DOHH2 (cell line): Measurements from ENCODE around the gene PRR23E.

Source experiments
- H3F3A ChIP-seq: fragments of 200-600 bp; sonication (generic), shearing (Covaris generic); 2 replicates; pipeline ENCODE4 v1.6.0; 2016; ENCODE audit warnings: antibody characterized with exemption, mild to moderate bottlenecking; ENCODE audit not compliant: control insufficient read depth, insufficient read depth
- H3K27ac ChIP-seq: fragments of 200-600 bp; sonication (generic); 2 replicates; pipeline ENCODE4 v1.5.1; 2014; ENCODE audit warnings: low read depth, mild to moderate bottlenecking, low read length, moderate library complexity
- H3K27me3 ChIP-seq: fragments of 200-600 bp; sonication (generic); 2 replicates; pipeline ENCODE4 v1.6.1; 2014; ENCODE audit warnings: mild to moderate bottlenecking, low read length, mixed read lengths; ENCODE audit not compliant: control insufficient read depth
- H3K36me3 ChIP-seq: fragments of 200-600 bp; sonication (generic); 2 replicates; pipeline ENCODE4 v1.6.1; 2014; ENCODE audit warnings: mild to moderate bottlenecking, low read length, moderate library complexity, mixed read lengths; ENCODE audit not compliant: control insufficient read depth
- H3K4me1 ChIP-seq: fragments of 200-600 bp; sonication (generic); 2 replicates; pipeline ENCODE4 v1.6.1; 2014; ENCODE audit warnings: mild to moderate bottlenecking, low read length, mixed read lengths; ENCODE audit not compliant: control insufficient read depth
- H3K4me2 ChIP-seq: fragments of 200-600 bp; sonication (generic); 2 replicates; pipeline ENCODE4 v1.6.0; 2014; ENCODE audit warnings: mild to moderate bottlenecking, low read length, moderate library complexity
- H3K4me3 ChIP-seq: fragments of 200-600 bp; sonication (generic); 2 replicates; pipeline ENCODE4 v1.5.1; 2014; ENCODE audit warnings: mild to moderate bottlenecking, low read length, mixed read lengths
- H3K79me2 ChIP-seq: fragments of 200-600 bp; sonication (generic); 2 replicates; pipeline ENCODE4 v1.6.1; 2014; ENCODE audit warnings: mild to moderate bottlenecking, low read length, mixed read lengths; ENCODE audit not compliant: control insufficient read depth
- H3K9me2 ChIP-seq: fragments of 200-600 bp; sonication (generic); replicated peaks from 2 replicates; pipeline ENCODE4 v1.6.1; 2014; ENCODE audit warnings: mild to moderate bottlenecking, low read length, mixed read lengths; ENCODE audit not compliant: control insufficient read depth
- H3K9me3 ChIP-seq: fragments of 200-600 bp; sonication (generic); 2 replicates; pipeline ENCODE4 v1.6.1; 2014; ENCODE audit warnings: antibody characterized with exemption, low read length, mixed read lengths; ENCODE audit not compliant: control insufficient read depth, insufficient read depth
- H4K20me1 ChIP-seq: fragments of 200-600 bp; sonication (generic); 2 replicates; pipeline ENCODE4 v1.6.0; 2014; ENCODE audit warnings: low read depth, mild to moderate bottlenecking, antibody characterized with exemption, low read length, moderate library complexity; ENCODE audit not compliant: control insufficient read depth, insufficient read depth
- EZH2phosphoT487 ChIP-seq: fragments of 200-600 bp; sonication (generic); IDR thresholded peaks from 2 replicates; pipeline ENCODE4 v1.6.1; 2017; ENCODE audit warnings: borderline replicate concordance, mild to moderate bottlenecking, antibody characterized with exemption, low read length, moderate library complexity, mixed read lengths
- TF ChIP-seq, protein P1 (sequence below): fragments of 200-600 bp; sonication (generic); IDR thresholded peaks from one replicate; pipeline ENCODE4 v1.5.1; 2014; ENCODE audit warnings: antibody characterized with exemption, mild to moderate bottlenecking, low read depth, low read length; ENCODE audit not compliant: poor library complexity, severe bottlenecking

Gene PRR23E

DNA sequence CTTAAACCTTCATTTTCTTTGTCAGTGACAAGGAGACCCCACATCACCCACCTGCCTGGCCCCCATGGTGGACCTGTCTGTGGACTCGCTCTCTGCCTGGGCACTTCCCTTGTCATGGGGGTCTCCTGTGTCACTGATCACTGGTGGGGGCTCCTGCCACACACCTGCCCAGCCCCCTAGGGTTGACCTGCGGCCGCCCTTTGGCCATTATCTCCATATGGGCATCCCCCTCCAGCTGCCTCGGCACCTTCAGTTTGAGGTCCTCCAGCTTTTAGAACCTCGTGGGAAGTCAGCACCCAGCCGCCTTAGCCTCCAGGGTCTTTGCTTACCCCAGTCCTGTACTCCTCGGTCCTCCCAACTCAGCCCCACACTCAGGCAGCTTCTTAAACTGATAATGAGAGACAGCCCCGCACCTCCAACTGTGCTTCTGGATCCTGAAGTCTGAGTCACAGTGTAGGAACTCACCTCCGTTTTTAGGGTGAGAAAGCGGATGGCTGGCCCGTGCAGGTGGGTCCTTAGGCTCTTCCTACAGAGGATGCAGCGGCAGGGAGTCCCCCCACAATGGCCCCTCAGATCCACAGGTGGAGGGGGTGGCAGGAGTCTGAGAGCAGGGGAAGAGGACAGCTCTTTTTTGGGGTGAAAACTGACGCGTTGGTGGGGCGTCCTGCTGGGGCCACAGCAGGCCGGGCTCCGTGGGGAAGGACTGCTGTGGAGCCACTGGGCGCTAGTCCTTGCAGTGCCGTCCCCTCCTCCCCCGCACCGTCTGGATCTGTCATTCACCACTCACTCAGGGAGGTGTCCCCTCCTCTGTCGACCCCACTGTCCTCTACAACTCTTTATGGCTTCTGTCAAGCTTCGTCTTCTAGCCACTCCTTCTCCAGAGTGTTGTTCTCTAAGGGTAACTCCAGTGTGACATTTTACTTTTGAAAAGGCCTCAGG, 8.7 kb upstream of the PRR23E start:
- Histone ChIP-seq H3K4me1 (no peaks in the 10 kb centered on the region), H3K79me2 (no peaks in the 10 kb centered on the region), H3K9me2 (no peaks in the 10 kb centered on the region), H3K4me2 (no peak overlapping the region), H3K4me3 (no peak overlapping the region), H3K27ac (no peak overlapping the region), H3K27me3 (no peaks in the 10 kb centered on the region), H3K36me3 (no peaks in the 10 kb centered on the region), H4K20me1 (no peaks in the 10 kb centered on the region), H3F3A (no peaks in the 10 kb centered on the region), H3K9me3 (no peaks in the 10 kb centered on the region)
- no peak for TF ChIP-seq EZH2phosphoT487
- TF ChIP-seq, protein P1, sequence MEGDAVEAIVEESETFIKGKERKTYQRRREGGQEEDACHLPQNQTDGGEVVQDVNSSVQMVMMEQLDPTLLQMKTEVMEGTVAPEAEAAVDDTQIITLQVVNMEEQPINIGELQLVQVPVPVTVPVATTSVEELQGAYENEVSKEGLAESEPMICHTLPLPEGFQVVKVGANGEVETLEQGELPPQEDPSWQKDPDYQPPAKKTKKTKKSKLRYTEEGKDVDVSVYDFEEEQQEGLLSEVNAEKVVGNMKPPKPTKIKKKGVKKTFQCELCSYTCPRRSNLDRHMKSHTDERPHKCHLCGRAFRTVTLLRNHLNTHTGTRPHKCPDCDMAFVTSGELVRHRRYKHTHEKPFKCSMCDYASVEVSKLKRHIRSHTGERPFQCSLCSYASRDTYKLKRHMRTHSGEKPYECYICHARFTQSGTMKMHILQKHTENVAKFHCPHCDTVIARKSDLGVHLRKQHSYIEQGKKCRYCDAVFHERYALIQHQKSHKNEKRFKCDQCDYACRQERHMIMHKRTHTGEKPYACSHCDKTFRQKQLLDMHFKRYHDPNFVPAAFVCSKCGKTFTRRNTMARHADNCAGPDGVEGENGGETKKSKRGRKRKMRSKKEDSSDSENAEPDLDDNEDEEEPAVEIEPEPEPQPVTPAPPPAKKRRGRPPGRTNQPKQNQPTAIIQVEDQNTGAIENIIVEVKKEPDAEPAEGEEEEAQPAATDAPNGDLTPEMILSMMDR: no peak

DNA sequence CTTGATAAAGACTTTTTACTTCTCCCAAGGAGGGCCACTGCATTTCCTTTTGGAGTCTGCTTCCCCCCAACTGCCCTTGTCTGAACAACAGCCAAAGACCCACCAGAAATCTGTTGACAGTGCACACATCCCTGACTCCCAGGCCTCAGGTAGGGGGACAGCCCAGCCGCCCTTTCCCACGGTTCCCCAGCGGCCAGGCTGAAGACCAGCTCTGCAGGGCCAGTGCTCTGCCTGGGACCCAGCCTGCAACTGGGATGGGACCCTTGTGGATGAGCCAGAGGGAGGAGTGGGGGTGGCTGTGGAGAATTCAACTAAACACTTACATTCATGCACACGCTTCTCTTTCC, 8.1 kb upstream of the PRR23E start:
- H3K9me2 ChIP-seq: no peaks in the 10 kb centered on the region
- TF ChIP-seq EZH2phosphoT487: no peak
- TF ChIP-seq, protein P1: no peak

DNA sequence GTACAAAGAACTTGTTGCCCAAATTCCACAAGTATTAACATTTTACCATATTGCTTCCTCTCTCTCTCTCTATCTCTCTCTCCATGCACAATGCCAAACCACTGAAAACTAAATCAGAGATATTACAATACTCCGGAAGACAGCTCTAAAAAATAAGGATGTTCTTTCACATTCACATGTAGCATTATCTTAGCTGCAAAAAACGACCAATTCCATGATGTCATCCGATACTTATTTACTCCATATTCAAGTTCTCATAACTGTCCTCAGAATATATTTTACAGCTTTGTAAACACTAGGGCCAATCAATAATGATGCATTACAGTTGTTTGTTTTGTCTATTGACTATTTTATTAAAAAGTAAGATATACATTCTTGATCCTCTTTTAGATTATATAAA, 7.7 kb upstream of the PRR23E start:
- no peaks in the 10 kb centered on the region for H3K79me2 ChIP-seq
- H4K20me1 ChIP-seq: no peaks in the 10 kb centered on the region
- no peak overlapping the region for H3K4me3 ChIP-seq
- no peaks in the 10 kb centered on the region for H3F3A ChIP-seq
- H3K36me3 ChIP-seq: no peaks in the 10 kb centered on the region
- no peaks in the 10 kb centered on the region for H3K9me3 ChIP-seq
- H3K27ac ChIP-seq: no peak overlapping the region
- no peaks in the 10 kb centered on the region for H3K9me2 ChIP-seq
- no peaks in the 10 kb centered on the region for H3K27me3 ChIP-seq
- H3K4me2 ChIP-seq: no peak overlapping the region
- TF ChIP-seq, protein P1: no peak
- H3K4me1 ChIP-seq: no peaks in the 10 kb centered on the region

More for the DNA sequence above, 8.1 kb upstream of the PRR23E start:
- H3K4me2 ChIP-seq: no peak overlapping the region
- H3K27ac ChIP-seq: no peak overlapping the region
- no peaks in the 10 kb centered on the region for H3F3A ChIP-seq
- no peaks in the 10 kb centered on the region for H4K20me1 ChIP-seq
- H3K79me2 ChIP-seq: no peaks in the 10 kb centered on the region
- no peaks in the 10 kb centered on the region for H3K9me3 ChIP-seq
- no peaks in the 10 kb centered on the region for H3K36me3 ChIP-seq
- H3K4me1 ChIP-seq: no peaks in the 10 kb centered on the region
- H3K27me3 ChIP-seq: no peaks in the 10 kb centered on the region
- no peak overlapping the region for H3K4me3 ChIP-seq
